Esophagus squamous epithelium (tissue), 5 donors: ENCODE data around the gene DDOST. TPM values are rescaled to one million over a fixed set of nuclear protein-coding genes. Genes with fewer than 3 reads are reported as not detected.
A peak's percentile ranks its signal among the peaks of the same experiment; 100 is the strongest.

Experiments
- DNase-seq: peaks from one replicate; lab custom pipeline; 2025; lab: John Stamatoyannopoulos, UW
- H3K27ac ChIP-seq, 4 donors: fragments of 200-600 bp; sonication (generic); one replicate each; pipeline ENCODE4 v1.5.1; 2016 to 2019; ENCODE audit warnings: mild to moderate bottlenecking in 1 of 4
- H3K27me3 ChIP-seq, 4 donors: fragments of 200-600 bp; sonication (generic); 1 replicate in 3 of 4; 2 replicates in 1 of 4; pipeline versions ENCODE4 v1.5.1 to v1.6.0; 2017 to 2021; ENCODE audit warnings: antibody characterized with exemption in 1 of 4
- H3K36me3 ChIP-seq, 3 donors: fragments of 200-600 bp; sonication (generic); one replicate each; pipeline ENCODE4 v1.5.1; 2016 to 2019
- H3K4me1 ChIP-seq, 3 donors: fragments of 200-600 bp; sonication (generic); one replicate each; pipeline ENCODE4 v1.5.1; 2017 to 2019
- H3K4me3 ChIP-seq, 4 donors: fragments of 200-600 bp; sonication (generic); 1 replicate in 3 of 4; 2 replicates in 1 of 4; pipeline ENCODE4 v1.5.1; 2016 to 2019; ENCODE audit warnings: mild to moderate bottlenecking in 2 of 4, moderate library complexity in 1 of 4
- H3K9me3 ChIP-seq, 3 donors: fragments of 200-600 bp; sonication (generic); one replicate each; pipeline ENCODE4 v1.5.1; 2016 to 2019
- CTCF ChIP-seq, 6 experiments: fragments of 450-650 bp in 4 of 6; fragments of 200-600 bp in 2 of 6; sonication (generic) in 2 of 6; IDR thresholded peaks; one replicate each; pipeline ENCODE4 v1.5.1; 2016 to 2019; ENCODE audit warnings: antibody characterized with exemption in 6 of 6, mild to moderate bottlenecking in 4 of 6, moderate library complexity in 4 of 6
- POLR2A ChIP-seq, 4 donors: fragments of 450-650 bp; IDR thresholded peaks; one replicate each; pipeline ENCODE4 v1.6.1; 2017; ENCODE audit warnings: antibody characterized with exemption in 4 of 4, mild to moderate bottlenecking in 4 of 4, moderate library complexity in 3 of 4
- WGBS, 2 donors: methylation state at CpG; one replicate each; pipeline ENCODE4 v1.1.5; 2018; 5-methylcytosine and 5-hydroxymethylcytosine counted together
- intact Hi-C: fragments of 100-400 bp; cut with DNase I; formaldehyde crosslinking; loops from one replicate; pipeline ENCODE4 v1.15.0; 2022
- total RNA-seq, 4 donors: library from RNA; depleted of rRNA; stranded (reverse); fragments of >200 nt; gene quantifications; one replicate each; pipeline ENCODE4 v1.1.0, GENCODE V29; 2016
- donor health status: DM: yes; HTN: yes; CAD: no.

Gene DDOST
- total RNA-seq, 4 donors from 2014 or later, result 106 to 183 (median 127) TPM

DNA sequence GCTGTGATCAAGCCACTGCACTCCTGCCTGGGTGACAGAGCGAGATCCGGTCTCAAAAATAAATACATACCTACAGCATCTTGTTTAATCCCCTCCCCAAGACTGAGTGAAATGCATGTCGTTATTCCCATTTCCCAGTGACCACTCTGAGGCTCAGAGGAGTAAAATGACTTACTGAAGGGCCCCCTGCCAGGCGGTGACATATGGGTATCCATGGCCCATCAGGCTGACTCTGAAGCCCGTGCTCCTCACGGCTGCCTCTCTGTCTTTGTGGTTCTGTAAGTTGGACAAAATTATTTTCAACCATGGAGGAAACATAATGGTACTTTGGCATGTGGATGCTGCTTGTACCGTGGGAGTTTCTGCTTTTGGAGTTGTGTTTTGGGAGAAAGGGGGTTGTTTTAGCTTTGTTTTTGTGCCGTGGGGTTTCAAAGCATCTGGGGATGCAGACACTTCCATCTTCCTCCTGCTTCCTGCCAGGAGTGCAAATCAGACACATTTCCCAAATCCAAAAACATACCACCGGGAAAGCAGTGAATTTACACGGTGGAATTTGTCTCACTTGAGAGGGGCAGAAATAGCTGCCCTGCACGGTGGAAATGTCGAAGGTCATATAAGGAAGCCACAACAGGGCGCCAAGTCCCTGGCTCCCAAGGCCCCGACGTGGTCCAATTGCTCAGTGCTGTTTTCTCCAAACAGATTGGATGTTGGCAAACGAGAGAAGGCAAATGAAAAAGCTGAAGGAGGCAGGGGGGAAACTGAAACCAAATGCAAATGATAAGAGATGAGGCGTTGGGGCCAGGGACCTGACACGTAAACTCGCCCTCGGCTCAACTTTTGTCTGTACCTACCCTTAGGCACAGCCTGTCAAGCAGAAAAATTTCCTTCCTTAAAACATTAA lies 45.0 kb downstream of the DDOST start:
- 37 to 40% methylated on average over 16 to 18 of the region's 20 CpGs for WGBS, 2 donors
- H3K4me3 ChIP-seq, result peak overlapping the region in 1 of 4 donors; percentile 24
- no peaks in the 10 kb centered on the region for H3K36me3 ChIP-seq
- DNase-seq, result no peak
- intact Hi-C loops, result no loop called here
- H3K27ac ChIP-seq, result peak overlapping the region in 2 of 4 donors; percentile 22 to 56
- peaks cover 0 to 35% (median 24%) of the 10 kb centered on the region in 3 donors for H3K4me1 ChIP-seq
- TF ChIP-seq POLR2A (IDR thresholded peaks at IDR 0.05), result no peak
- TF ChIP-seq CTCF (IDR thresholded peaks at IDR 0.05), result no peak
- H3K27me3 ChIP-seq, result no peaks in the 10 kb centered on the region
- no peaks in the 10 kb centered on the region for H3K9me3 ChIP-seq

DNA sequence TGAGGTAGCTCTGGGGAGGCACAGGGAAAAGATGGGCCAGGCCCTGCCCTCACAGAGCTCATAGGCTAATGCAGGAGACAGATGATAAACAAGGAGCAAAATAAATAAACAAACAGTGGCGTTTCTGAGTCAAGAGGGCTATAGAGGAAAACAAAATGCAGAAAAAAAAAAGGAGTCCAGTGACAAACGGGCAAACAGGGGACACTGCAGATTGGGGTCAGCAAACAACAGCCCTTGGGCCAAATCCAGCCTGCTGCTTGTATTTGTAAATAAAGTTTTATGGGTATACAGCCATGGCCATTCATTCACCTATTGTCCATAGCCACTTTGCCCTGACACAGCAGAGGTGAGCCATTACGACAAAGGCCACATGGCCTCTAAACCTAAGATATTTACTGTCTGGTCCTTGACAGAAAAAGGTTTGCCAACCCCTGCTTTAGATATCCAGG lies 47.0 kb downstream of the DDOST start:
- DNase-seq, result no peak
- Histone ChIP-seq H3K9me3 (no peaks in the 10 kb centered on the region), H3K4me3 (no peak overlapping the region), H3K27ac (peak overlapping the region; percentile 71 to 90 (median 83)), H3K36me3 (no peaks in the 10 kb centered on the region), H3K27me3 (no peaks in the 10 kb centered on the region), H3K4me1 (peaks cover 0 to 35% (median 24%) of the 10 kb centered on the region in 3 donors)
- WGBS, 2 donors, result 58 to 70% methylated on average over 3 of the region's 3 CpGs
- intact Hi-C loops, result no loop called here
- no peak for TF ChIP-seq CTCF (IDR thresholded peaks at IDR 0.05)
- TF ChIP-seq POLR2A (IDR thresholded peaks at IDR 0.05), result no peak

DNA sequence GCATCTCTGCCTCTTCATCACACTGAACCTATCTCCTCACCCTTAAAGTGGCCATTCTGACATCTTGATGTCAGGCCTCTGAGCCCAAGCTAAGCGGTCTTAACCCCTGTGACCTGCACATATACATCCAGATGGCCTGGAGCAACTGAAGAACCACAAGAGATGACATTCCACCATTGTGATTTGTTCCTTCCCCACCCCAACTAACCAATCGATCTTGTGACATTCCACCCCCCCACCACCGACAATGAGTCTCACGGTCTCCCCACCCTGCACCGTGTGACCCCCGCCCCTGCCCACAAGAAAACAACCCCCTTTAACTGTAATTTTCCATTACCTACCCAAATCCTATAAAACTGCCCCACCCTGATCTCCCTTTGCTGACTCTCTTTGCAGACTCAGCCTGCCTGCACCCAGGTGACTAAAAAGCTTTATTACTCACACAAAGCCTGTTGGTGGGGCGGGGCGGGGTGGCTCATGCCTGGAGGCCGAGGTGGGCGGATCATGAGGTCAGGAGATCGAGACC lies 48.9 kb downstream of the DDOST start:
- H3K36me3 ChIP-seq, result no peaks in the 10 kb centered on the region
- H3K27me3 ChIP-seq, result no peaks in the 10 kb centered on the region
- no peak for DNase-seq
- peaks cover 0 to 35% (median 24%) of the 10 kb centered on the region in 3 donors for H3K4me1 ChIP-seq
- no peaks in the 10 kb centered on the region for H3K9me3 ChIP-seq
- H3K27ac ChIP-seq, result peak overlapping the region; percentile 38 to 90 (median 75)
- intact Hi-C loops, result no loop called here
- TF ChIP-seq POLR2A (IDR thresholded peaks at IDR 0.05) (no peak), CTCF (IDR thresholded peaks at IDR 0.05) (no peak)
- H3K4me3 ChIP-seq, result no peak overlapping the region
- WGBS, 2 donors, result 54 to 63% methylated on average over 6 to 11 of the region's 11 CpGs

DNA sequence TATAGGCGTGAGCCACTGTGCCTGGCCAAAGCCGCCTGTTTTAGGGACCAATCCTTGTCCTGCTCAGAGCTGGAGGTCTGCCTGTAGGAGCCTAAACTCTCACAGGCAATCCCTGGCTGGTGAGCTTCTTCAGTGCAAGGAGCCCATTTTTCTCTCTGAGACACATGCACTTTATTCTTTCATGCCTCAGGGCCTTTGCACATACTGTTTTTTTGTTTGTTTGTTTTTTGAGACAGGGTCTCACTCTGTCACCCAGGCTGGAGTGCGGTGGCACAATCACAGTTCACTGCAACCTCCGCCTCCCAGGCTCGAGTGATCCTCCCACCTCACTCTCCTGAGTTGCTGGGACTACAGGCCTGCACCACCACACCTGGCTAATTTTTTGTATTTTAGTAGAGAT lies 49.5 kb downstream of the DDOST start:
- no peak for TF ChIP-seq CTCF (IDR thresholded peaks at IDR 0.05)
- intact Hi-C loops, result no loop called here
- H3K4me1 ChIP-seq, result peaks cover 0 to 30% (median 20%) of the 10 kb centered on the region in 3 donors
- no peaks in the 10 kb centered on the region for H3K9me3 ChIP-seq
- WGBS, 2 donors, result 90 to 100% methylated on average over 5 of the region's 5 CpGs
- no peak for DNase-seq
- no peaks in the 10 kb centered on the region for H3K36me3 ChIP-seq
- H3K4me3 ChIP-seq, result no peak overlapping the region
- H3K27ac ChIP-seq, result peak overlapping the region in 3 of 4 donors; percentile 71 to 90 (median 79)
- H3K27me3 ChIP-seq, result no peaks in the 10 kb centered on the region

GRCh38 chr1:20610970-20611369 lies 50.2 kb downstream of the DDOST start:
- WGBS, 2 donors, result 95 to 100% methylated on average over 2 of the region's 2 CpGs
- Histone ChIP-seq H3K4me1 (peaks cover 0 to 23% (median 13%) of the 10 kb centered on the region in 3 donors), H3K4me3 (no peak overlapping the region), H3K27me3 (no peaks in the 10 kb centered on the region), H3K9me3 (no peaks in the 10 kb centered on the region), H3K27ac (no peak overlapping the region), H3K36me3 (no peaks in the 10 kb centered on the region)
- intact Hi-C loops, result no loop called here
- DNase-seq, result no peak
- no peak for TF ChIP-seq POLR2A (IDR thresholded peaks at IDR 0.05)
